ENCODE data around the gene OGDH.

- TF ChIP-seq RFX5 (IDR thresholded peaks at IDR 0.05; ENCODE audit: low read depth, low read length) = no peak
- TF ChIP-seq EZH2 (IDR thresholded peaks at IDR 0.05; ENCODE audit: borderline replicate concordance, control insufficient read depth, low read depth, low read length) = no peak
- no peak for TF ChIP-seq HDAC2 (IDR thresholded peaks at IDR 0.05)
- TF ChIP-seq, protein P1, sequence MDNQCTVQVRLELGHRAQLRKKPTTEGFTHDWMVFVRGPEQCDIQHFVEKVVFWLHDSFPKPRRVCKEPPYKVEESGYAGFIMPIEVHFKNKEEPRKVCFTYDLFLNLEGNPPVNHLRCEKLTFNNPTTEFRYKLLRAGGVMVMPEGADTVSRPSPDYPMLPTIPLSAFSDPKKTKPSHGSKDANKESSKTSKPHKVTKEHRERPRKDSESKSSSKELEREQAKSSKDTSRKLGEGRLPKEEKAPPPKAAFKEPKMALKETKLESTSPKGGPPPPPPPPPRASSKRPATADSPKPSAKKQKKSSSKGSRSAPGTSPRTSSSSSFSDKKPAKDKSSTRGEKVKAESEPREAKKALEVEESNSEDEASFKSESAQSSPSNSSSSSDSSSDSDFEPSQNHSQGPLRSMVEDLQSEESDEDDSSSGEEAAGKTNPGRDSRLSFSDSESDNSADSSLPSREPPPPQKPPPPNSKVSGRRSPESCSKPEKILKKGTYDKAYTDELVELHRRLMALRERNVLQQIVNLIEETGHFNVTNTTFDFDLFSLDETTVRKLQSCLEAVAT (IDR thresholded peaks at IDR 0.05) = no peak
- TF ChIP-seq, protein P2, sequence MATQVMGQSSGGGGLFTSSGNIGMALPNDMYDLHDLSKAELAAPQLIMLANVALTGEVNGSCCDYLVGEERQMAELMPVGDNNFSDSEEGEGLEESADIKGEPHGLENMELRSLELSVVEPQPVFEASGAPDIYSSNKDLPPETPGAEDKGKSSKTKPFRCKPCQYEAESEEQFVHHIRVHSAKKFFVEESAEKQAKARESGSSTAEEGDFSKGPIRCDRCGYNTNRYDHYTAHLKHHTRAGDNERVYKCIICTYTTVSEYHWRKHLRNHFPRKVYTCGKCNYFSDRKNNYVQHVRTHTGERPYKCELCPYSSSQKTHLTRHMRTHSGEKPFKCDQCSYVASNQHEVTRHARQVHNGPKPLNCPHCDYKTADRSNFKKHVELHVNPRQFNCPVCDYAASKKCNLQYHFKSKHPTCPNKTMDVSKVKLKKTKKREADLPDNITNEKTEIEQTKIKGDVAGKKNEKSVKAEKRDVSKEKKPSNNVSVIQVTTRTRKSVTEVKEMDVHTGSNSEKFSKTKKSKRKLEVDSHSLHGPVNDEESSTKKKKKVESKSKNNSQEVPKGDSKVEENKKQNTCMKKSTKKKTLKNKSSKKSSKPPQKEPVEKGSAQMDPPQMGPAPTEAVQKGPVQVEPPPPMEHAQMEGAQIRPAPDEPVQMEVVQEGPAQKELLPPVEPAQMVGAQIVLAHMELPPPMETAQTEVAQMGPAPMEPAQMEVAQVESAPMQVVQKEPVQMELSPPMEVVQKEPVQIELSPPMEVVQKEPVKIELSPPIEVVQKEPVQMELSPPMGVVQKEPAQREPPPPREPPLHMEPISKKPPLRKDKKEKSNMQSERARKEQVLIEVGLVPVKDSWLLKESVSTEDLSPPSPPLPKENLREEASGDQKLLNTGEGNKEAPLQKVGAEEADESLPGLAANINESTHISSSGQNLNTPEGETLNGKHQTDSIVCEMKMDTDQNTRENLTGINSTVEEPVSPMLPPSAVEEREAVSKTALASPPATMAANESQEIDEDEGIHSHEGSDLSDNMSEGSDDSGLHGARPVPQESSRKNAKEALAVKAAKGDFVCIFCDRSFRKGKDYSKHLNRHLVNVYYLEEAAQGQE (IDR thresholded peaks at IDR 0.05; ENCODE audit: low read depth, low read length) = no peak
- no peak for TF ChIP-seq EP300 (IDR thresholded peaks at IDR 0.05; ENCODE audit: borderline replicate concordance in 1 of 2, control insufficient read depth in 1 of 2, low read depth in 2 of 2, low read length in 2 of 2)
- TF ChIP-seq SRF (IDR thresholded peaks at IDR 0.05; ENCODE audit: low read depth in 2 of 2, low read length in 2 of 2) = no peak
- no peak for TF ChIP-seq GABPA (IDR thresholded peaks at IDR 0.05; ENCODE audit: low read depth)
- no peak for TF ChIP-seq CTCF (IDR thresholded peaks at IDR 0.05 in 2 of 3, conservative IDR thresholded peaks at IDR 0.05 in 1 of 3; ENCODE audit: control insufficient read depth in 2 of 3, extremely low read depth in 1 of 3, insufficient read depth in 1 of 3, low read depth in 3 of 3, low read length in 3 of 3)
Measured at GRCh38 chr7:44629829-44630522, 23.5 kb downstream of the OGDH start.
